Bronchial epithelial cell (primary cell): ENCODE data around the gene CCDC40. TPM values are rescaled to one million over a fixed set of nuclear protein-coding genes. Genes with fewer than 3 reads are reported as not detected.
A peak's percentile ranks its signal among the peaks of the same experiment; 100 is the strongest.

ENCODE experiments used
- DNase-seq: peaks from one replicate; pipeline ENCODE4 v3.0.0-alpha.2; 2010; ENCODE audit warnings: low read depth
- FAIRE-seq: peaks from 2 replicates; lab custom pipeline; 2011; peaks lifted over from hg19 to GRCh38; lab: Jason Lieb, UNC
- H3K27me3 ChIP-seq: 2 replicates; pipeline ENCODE4 v1.5.1; 2011; ENCODE audit warnings: low read length; ENCODE audit not compliant: control insufficient read depth, insufficient read depth
- H3K36me3 ChIP-seq: 2 replicates; pipeline ENCODE4 v1.5.1; 2011; ENCODE audit warnings: low read length; ENCODE audit not compliant: control insufficient read depth, insufficient read depth
- H3K4me3 ChIP-seq: 2 replicates; pipeline ENCODE4 v1.5.1; 2011; ENCODE audit warnings: mild to moderate bottlenecking, low read depth, low read length, control low read depth
- CTCF ChIP-seq: IDR thresholded peaks from 2 replicates; pipeline ENCODE4 v1.5.1; 2011; ENCODE audit warnings: mild to moderate bottlenecking, moderate library complexity, low read length, control low read depth, inconsistent platforms; ENCODE audit not compliant: insufficient read depth, severe bottlenecking
- total RNA-seq: library from RNA; depleted of rRNA; stranded (reverse); fragments of >200 nt; gene quantifications from 2 replicates; pipeline ENCODE4 v1.2.1, GENCODE V29; 2014

CCDC40 gene
- total RNA-seq, 1 donor from 2014 or later: 0.79 TPM

GRCh38 chr17:80053102-80053501 is 16.7 kb downstream of the CCDC40 start:
- H3K27me3 ChIP-seq: no peaks in the 10 kb centered on the region
- no peak overlapping the region for H3K4me3 ChIP-seq
- no peaks in the 10 kb centered on the region for H3K36me3 ChIP-seq
- FAIRE-seq: peak; percentile 70
- no peak for DNase-seq
- no peak for TF ChIP-seq CTCF

GRCh38 chr17:80055597-80055996 is 19.2 kb downstream of the CCDC40 start:
- H3K27me3 ChIP-seq: no peaks in the 10 kb centered on the region
- no peaks in the 10 kb centered on the region for H3K36me3 ChIP-seq
- H3K4me3 ChIP-seq: no peak overlapping the region
- FAIRE-seq: no peak
- no peak for TF ChIP-seq CTCF
- no peak for DNase-seq

- Histone ChIP-seq H3K27me3 (no peaks in the 10 kb centered on the region), H3K4me3 (no peak overlapping the region), H3K36me3 (no peaks in the 10 kb centered on the region)
- no peak for DNase-seq
- no peak for FAIRE-seq
- no peak for TF ChIP-seq CTCF
These were observed 22.0 kb downstream of the CCDC40 start for GRCh38 chr17:80058311-80058955.

- TF ChIP-seq CTCF: no peak
- no peaks in the 10 kb centered on the region for H3K27me3 ChIP-seq
- no peak for FAIRE-seq
- H3K36me3 ChIP-seq: no peaks in the 10 kb centered on the region
- no peak overlapping the region for H3K4me3 ChIP-seq
- no peak for DNase-seq
These were observed 24.2 kb downstream of the CCDC40 start for GRCh38 chr17:80060644-80061043.

- Histone ChIP-seq H3K27me3 (no peaks in the 10 kb centered on the region), H3K4me3 (no peak overlapping the region), H3K36me3 (no peaks in the 10 kb centered on the region)
- FAIRE-seq: no peak
- TF ChIP-seq CTCF: no peak
- DNase-seq: no peak
These were observed 25.0 kb downstream of the CCDC40 start for GRCh38 chr17:80061421-80061820.
